ENCODE data around the gene ABLIM2. TPM values are rescaled to one million over a fixed set of nuclear protein-coding genes. Genes with fewer than 3 reads are reported as not detected.

Gene ABLIM2
- total and polyA plus RNA-seq, 2 of the 8 experiments (the other 6 are each of a cell fraction or from before 2014, with no cell fraction given): 2.8 to 3.0 TPM

- no peak for TF ChIP-seq JUND (IDR thresholded peaks at IDR 0.05; ENCODE audit: low read length)
Observed at GRCh38 chr4:7983296-7983695, 175.3 kb downstream of the ABLIM2 start (continued).

All from H1 (cell line).